GM18867 (cell line): ENCODE results near the gene FGFBP2.
"Not testable (repeated sequence)": the region's sequence is repeated elsewhere in the genome, so short reads cannot be mapped to it uniquely, and the experiment has no call there.

Source experiments
- ATAC-seq: cut with Tn5 transposase; IDR thresholded peaks from one replicate; pipeline ENCODE4 v1.9.1; 2021; ENCODE audit warnings: mild to moderate bottlenecking, moderate library complexity; ENCODE audit not compliant: unreplicated experiment

Gene FGFBP2

GRCh38 chr4:15931451-15932210 lies 31.3 kb downstream of the FGFBP2 start:
- ATAC-seq, result no peak

- peak; percentile 64 for ATAC-seq
These were observed 32.7 kb downstream of the FGFBP2 start for GRCh38 chr4:15930314-15930713.

- no peak for ATAC-seq
These were observed 33.4 kb downstream of the FGFBP2 start for GRCh38 chr4:15929540-15929939.

- no peak for ATAC-seq
These were observed 34.1 kb downstream of the FGFBP2 start for GRCh38 chr4:15928883-15929282.

GRCh38 chr4:15926486-15926885 lies 36.5 kb downstream of the FGFBP2 start:
- ATAC-seq, result no peak

GRCh38 chr4:15925830-15926229 lies 37.1 kb downstream of the FGFBP2 start:
- ATAC-seq, result no peak

GRCh38 chr4:15921592-15921932 lies 41.4 kb downstream of the FGFBP2 start:
- ATAC-seq, result no peak

GRCh38 chr4:15920723-15921591 lies 42.0 kb downstream of the FGFBP2 start:
- no peak for ATAC-seq

- ATAC-seq, result no peak
These were observed 44.4 kb downstream of the FGFBP2 start for GRCh38 chr4:15918484-15919129.

- ATAC-seq, result no peak
These were observed 45.7 kb downstream of the FGFBP2 start for GRCh38 chr4:15917297-15917696.

- ATAC-seq, result not testable (repeated sequence)
These were observed 46.6 kb downstream of the FGFBP2 start for GRCh38 chr4:15916358-15916757.

GRCh38 chr4:15914736-15915135 lies 48.2 kb downstream of the FGFBP2 start:
- ATAC-seq, result no peak

GRCh38 chr4:15914291-15914690 lies 48.7 kb downstream of the FGFBP2 start:
- ATAC-seq, result no peak

GRCh38 chr4:15913631-15913970 lies 49.4 kb downstream of the FGFBP2 start:
- no peak for ATAC-seq

- no peak for ATAC-seq
These were observed 49.9 kb downstream of the FGFBP2 start for GRCh38 chr4:15912961-15913630.

- ATAC-seq, result no peak
These were observed 50.7 kb downstream of the FGFBP2 start for GRCh38 chr4:15912236-15912635.
